ENCODE data around the gene AP1S3.

DNA sequence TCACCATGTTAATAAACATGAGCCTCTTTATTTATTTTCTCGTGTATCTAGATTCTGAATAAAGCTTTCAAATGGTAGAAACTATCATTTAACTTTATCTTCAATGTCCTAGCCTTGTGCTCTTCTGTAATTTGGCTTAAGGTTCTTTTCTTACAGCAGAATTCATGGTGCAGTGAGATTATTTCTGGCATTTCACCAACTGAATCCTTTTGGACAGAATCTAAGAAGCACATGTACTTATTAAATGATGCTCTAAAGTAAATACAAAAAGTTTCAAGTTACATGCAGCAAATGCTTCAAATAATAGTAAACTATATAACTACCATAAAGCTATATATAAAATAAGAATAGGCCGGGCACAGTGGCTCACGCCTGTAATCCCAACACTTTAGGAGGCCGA is 65.9 kb downstream of the AP1S3 start:
- TF ChIP-seq, protein P1, sequence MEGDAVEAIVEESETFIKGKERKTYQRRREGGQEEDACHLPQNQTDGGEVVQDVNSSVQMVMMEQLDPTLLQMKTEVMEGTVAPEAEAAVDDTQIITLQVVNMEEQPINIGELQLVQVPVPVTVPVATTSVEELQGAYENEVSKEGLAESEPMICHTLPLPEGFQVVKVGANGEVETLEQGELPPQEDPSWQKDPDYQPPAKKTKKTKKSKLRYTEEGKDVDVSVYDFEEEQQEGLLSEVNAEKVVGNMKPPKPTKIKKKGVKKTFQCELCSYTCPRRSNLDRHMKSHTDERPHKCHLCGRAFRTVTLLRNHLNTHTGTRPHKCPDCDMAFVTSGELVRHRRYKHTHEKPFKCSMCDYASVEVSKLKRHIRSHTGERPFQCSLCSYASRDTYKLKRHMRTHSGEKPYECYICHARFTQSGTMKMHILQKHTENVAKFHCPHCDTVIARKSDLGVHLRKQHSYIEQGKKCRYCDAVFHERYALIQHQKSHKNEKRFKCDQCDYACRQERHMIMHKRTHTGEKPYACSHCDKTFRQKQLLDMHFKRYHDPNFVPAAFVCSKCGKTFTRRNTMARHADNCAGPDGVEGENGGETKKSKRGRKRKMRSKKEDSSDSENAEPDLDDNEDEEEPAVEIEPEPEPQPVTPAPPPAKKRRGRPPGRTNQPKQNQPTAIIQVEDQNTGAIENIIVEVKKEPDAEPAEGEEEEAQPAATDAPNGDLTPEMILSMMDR (IDR thresholded peaks at IDR 0.05): no peak
- no peak for TF ChIP-seq POLR2A (IDR thresholded peaks at IDR 0.05)
